ENCODE measurements around the gene FAM83C. TPM values are rescaled to one million over a fixed set of nuclear protein-coding genes. Genes with fewer than 3 reads are reported as not detected.

Gene FAM83C
- total RNA-seq, 1 experiment from 2014 or later: not detected

DNA sequence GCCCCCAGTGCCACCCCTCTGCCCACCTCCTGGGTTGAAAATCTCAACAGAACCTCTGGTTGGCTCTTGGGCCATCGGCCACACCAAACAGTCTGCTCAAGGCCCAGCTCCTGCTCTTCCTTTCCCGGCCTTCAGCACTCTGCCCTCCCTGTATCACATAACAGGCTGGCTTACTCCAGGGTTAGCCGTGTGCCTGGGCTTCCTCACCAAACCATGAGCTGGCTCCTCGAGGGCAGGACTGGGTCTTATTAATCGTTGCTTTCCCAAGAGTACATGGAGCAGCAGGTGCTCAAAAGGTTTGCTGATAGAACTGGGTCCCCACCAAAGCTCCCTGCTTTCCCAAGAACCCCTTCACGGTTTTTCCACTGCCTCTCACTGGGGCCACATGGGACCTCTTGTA lies 12.7 kb upstream of the FAM83C start:
- TF ChIP-seq, protein P1, sequence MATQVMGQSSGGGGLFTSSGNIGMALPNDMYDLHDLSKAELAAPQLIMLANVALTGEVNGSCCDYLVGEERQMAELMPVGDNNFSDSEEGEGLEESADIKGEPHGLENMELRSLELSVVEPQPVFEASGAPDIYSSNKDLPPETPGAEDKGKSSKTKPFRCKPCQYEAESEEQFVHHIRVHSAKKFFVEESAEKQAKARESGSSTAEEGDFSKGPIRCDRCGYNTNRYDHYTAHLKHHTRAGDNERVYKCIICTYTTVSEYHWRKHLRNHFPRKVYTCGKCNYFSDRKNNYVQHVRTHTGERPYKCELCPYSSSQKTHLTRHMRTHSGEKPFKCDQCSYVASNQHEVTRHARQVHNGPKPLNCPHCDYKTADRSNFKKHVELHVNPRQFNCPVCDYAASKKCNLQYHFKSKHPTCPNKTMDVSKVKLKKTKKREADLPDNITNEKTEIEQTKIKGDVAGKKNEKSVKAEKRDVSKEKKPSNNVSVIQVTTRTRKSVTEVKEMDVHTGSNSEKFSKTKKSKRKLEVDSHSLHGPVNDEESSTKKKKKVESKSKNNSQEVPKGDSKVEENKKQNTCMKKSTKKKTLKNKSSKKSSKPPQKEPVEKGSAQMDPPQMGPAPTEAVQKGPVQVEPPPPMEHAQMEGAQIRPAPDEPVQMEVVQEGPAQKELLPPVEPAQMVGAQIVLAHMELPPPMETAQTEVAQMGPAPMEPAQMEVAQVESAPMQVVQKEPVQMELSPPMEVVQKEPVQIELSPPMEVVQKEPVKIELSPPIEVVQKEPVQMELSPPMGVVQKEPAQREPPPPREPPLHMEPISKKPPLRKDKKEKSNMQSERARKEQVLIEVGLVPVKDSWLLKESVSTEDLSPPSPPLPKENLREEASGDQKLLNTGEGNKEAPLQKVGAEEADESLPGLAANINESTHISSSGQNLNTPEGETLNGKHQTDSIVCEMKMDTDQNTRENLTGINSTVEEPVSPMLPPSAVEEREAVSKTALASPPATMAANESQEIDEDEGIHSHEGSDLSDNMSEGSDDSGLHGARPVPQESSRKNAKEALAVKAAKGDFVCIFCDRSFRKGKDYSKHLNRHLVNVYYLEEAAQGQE (IDR thresholded peaks at IDR 0.05; ENCODE audit: low read depth): no peak
- 0 out of 2 replicates have a peak, but pooled peaks have one; percentile 9 for TF ChIP-seq ZFX (IDR thresholded peaks at IDR 0.05)
- no TSS peak for BruUV-seq (replicated peaks)
- H3K36me3 ChIP-seq (ENCODE audit: control insufficient read depth in 1 of 2, insufficient read depth in 2 of 2, low read length in 2 of 2): 0 out of 4 replicates have a peak, but pooled peaks cover 0 to 2% of the 10 kb centered on the region in 2 experiments
- ChIA-PET POLR2A (interaction anchor here (0.6 to 4.3 kb wide), 9 partner anchors 10 to 149 kb away, joined by 3 to 19 read pairs (median 5); partner anchors contain the start of genes CEP250, EIF6 and MMP24OS), RAD21 (ENCODE audit: low non-redundant PET in 1 of 2, low total read pairs in 2 of 2, uncharacterized antibody in 2 of 2, unreplicated experiment in 2 of 2) (interaction anchor here (0.7 to 3.6 kb wide), 3 partner anchors 24 to 150 kb away, joined by 3 to 26 read pairs (median 4); partner anchors contain the start of gene CEP250 (in 1 of the 2)), CTCF (interaction anchor here (0.8 to 9.7 kb wide), 12 partner anchors 8 to 160 kb away, joined by 3 to 108 read pairs (median 10); partner anchors contain the start of gene FAM83C)
- intact Hi-C loops (cut with micrococcal nuclease): loop anchor here (1.0 to 2.0 kb wide), 2 partner anchors 24 to 134 kb away; partner anchors contain the start of gene GDF5
- H3K4me2 ChIP-seq (ENCODE audit: low read length): peak overlapping the region; percentile 73
- peak overlapping the region; percentile 58 for H3K9ac ChIP-seq (ENCODE audit: low read length)
- no peaks in the 10 kb centered on the region for H4K20me1 ChIP-seq (ENCODE audit: insufficient read depth)
- peaks cover 57 to 77% of the 10 kb centered on the region in 2 experiments for H3K4me1 ChIP-seq (ENCODE audit: control insufficient read depth in 1 of 2, insufficient read depth in 2 of 2, low read length in 2 of 2)
- no peaks in the 10 kb centered on the region for H3K9me3 ChIP-seq (ENCODE audit: control insufficient read depth in 1 of 2, insufficient read depth in 1 of 2, low read depth in 1 of 2, low read length in 2 of 2)
- DNase-seq (ENCODE audit: low read depth, low spot score) (no peak), ATAC-seq (no peak)
- peak overlapping the region; percentile 94 for H3K27ac ChIP-seq (ENCODE audit: low read depth, low read length)
- H2AFZ ChIP-seq (ENCODE audit: low read depth, low read length, poor library complexity, severe bottlenecking): no peak overlapping the region
- no peaks in the 10 kb centered on the region for H3K27me3 ChIP-seq (ENCODE audit: insufficient read depth, low read length)
- no peaks in the 10 kb centered on the region for H3K9me2 ChIP-seq (ENCODE audit: insufficient read depth)
- no peaks in the 10 kb centered on the region for H3K79me2 ChIP-seq (ENCODE audit: insufficient read depth, low read length)
- 0 out of 4 replicates have a peak overlapping the region, but pooled peaks of 1 of the 2 experiments have one; percentile 13 for H3K4me3 ChIP-seq (replicated peaks in 1 of 2; ENCODE audit: low read depth in 1 of 2, low read length in 2 of 2)
